ENCODE data around the gene CTPS2.

Gene CTPS2

DNA sequence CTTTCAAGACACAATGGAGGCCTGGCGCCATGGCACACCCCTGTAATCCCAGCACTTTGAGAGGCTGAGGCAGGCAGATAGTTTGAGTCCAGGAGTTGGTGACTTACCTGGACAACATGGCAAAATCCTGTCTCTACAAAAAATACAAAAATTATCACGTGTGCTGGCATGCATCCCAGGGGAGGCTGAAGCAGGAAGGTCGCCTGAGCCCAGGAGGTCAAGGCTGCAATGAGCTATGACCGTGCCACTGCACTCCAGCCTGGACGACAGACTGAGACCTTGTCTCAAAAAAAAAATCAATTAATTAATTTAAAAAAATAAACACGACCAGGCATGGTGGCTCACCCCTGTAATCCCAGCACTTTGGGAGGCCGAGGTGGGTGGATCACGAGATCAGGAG, 2.0 kb upstream of the CTPS2 start:
- DNase-seq (ENCODE audit: low read depth) = no peak

- DNase-seq (ENCODE audit: low read depth) = no peak
Measured at GRCh38 chrX:16711893-16712547, 449 bp downstream of the CTPS2 start.

GRCh38 chrX:16711219-16711811, 1.2 kb downstream of the CTPS2 start:
- no peak for DNase-seq (ENCODE audit: low read depth)

GRCh38 chrX:16708016-16708415, 4.5 kb downstream of the CTPS2 start:
- no peak for DNase-seq (ENCODE audit: low read depth)

DNA sequence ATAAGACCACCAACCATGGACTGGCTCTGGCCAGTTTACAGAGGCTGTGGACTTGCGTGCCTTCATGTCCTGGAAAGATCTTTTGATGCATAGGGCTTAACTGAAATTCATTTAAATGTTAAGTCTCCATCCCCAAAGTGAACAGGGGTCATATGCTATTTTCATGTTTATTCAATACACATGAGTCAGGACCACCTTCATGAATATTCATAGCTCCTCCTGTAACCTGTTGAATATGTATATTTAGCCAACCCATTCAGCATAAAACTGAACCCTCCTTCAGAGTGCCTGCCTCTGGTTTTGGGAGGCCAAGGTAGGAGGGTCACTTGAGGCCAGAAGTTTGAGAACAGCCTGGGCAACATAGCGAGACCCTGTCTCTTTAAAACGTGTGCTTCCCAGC, 7.1 kb downstream of the CTPS2 start:
- no peak for DNase-seq (ENCODE audit: low read depth)

- DNase-seq (ENCODE audit: low read depth) = no peak
Measured at GRCh38 chrX:16702700-16703599, 9.5 kb downstream of the CTPS2 start.

DNA sequence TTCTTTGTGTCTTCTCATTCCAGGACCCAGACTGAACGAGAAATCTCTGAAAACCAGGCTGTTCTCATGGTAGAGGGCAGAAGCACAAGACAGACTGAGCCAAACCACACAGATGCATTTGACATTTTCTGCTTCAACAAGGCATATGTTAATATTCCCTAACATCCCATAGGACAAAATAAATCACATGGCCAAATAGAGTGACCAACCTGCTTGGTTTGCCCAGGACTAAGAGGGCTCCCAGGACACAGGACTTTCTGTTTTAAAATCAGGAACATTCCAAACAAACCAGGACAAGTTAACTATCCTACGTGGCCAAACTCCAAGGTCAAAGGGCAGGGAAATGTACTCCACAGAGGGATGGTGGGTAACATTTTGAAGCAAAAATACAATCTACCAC, 11.7 kb downstream of the CTPS2 start:
- DNase-seq (ENCODE audit: low read depth) = no peak

DNA sequence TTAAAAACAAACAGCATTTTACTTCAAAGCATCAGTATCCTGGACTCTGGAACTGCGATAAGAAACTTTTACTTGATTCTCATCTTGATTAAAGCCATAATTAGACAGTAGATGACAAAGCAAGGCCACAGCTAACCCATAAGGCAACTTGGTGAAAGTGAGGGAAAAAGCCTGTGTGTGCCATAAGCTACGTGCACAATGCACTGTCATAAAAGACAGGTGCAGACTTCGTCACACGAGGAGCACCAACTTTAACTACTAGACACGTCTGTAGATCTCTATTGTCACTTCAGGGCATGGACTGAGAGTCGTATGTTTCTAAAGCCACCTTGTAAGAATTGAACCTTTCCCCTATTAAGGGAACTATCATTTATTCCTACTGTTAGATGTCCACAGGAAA, 13.1 kb downstream of the CTPS2 start:
- no peak for DNase-seq (ENCODE audit: low read depth)

GRCh38 chrX:16696956-16697355, 15.5 kb downstream of the CTPS2 start:
- DNase-seq (ENCODE audit: low read depth) = no peak

GRCh38 chrX:16695079-16695676, 17.3 kb downstream of the CTPS2 start:
- DNase-seq (ENCODE audit: low read depth) = peak; percentile 44

DNA sequence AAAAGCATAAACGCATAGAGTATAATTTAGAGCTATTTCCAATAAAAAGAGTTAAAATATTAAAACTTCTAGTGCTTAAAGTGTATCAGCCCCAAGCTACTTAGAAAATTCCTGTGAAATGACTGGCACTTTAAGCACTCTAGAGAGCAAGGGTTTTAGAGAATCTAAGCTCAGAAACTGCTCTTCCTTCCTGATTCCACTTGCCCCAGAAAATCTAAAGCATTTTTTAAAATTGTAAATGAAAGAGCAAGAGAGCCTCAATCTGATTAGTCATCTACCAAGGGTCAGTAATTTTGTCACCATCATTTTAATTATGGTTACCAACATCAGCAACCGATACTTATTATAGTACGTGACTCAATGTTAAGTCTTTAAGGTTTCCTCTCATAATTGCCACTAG, 25.0 kb downstream of the CTPS2 start:
- DNase-seq (ENCODE audit: low read depth) = no peak

- no peak for DNase-seq (ENCODE audit: low read depth)
Measured at GRCh38 chrX:16683007-16683664, 29.3 kb downstream of the CTPS2 start.

- DNase-seq (ENCODE audit: low read depth) = no peak
Measured at GRCh38 chrX:16678689-16679088, 33.8 kb downstream of the CTPS2 start.

DNA sequence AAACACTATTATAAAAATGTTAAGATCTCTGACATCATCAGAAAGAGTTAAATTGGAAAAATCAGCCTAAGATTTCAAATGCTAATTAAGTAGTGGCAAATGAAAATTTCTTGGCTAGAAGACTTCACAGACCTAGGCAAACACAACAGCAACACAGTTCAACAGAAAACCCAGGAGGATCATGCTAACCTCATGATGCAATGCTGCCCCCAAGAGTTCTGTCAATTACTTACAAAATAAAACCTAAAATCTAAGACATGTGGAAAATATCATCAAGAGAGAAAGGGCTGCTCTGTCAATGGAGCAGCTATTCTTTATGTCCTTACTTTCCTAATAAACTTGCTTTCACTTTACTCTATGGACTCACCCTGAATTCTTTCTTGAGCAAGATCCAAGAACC, 41.5 kb downstream of the CTPS2 start:
- DNase-seq (ENCODE audit: low read depth) = no peak

DNA sequence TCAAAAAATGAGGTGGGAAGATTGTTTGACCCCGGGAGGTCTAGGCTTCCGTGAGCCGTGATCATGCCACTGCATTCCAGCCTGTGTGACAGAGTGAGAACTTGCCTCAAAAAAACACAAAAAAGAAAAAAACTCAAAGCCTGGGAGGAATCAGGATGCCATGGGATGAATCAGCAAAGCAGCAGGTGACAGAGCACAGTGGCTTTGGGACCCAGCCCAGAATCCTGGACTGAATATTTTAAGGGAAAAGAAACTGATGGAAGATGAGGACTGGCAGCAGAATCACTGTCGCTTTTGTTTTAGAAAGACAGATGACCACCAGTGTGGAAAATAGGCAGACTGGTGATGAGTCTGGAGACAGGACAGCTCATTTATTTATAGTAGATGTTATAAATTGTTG, 45.9 kb downstream of the CTPS2 start:
- DNase-seq (ENCODE audit: low read depth) = no peak

GRCh38 chrX:16665089-16665488, 47.4 kb downstream of the CTPS2 start:
- no peak for DNase-seq (ENCODE audit: low read depth)

DNA sequence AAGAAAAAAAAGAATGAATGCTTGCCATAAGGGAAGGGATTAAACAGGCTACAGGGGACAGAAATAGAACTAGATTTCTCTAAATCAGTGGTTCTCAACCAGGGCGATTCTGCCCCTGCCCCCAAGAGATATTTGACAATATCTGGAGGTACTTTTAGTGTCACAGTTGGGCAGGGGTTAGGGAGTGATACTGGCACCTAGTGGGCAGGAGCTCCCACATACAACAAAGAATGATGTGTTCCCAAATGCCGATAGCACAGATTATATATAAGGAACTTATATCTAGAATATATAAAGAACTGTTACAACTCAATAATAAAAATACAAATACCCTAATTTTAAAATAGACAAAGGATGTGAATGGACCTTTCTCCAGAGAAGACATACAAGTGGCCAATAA, 47.8 kb downstream of the CTPS2 start:
- no peak for DNase-seq (ENCODE audit: low read depth)

GRCh38 chrX:16664074-16664473, 48.4 kb downstream of the CTPS2 start:
- DNase-seq (ENCODE audit: low read depth) = no peak

DNA sequence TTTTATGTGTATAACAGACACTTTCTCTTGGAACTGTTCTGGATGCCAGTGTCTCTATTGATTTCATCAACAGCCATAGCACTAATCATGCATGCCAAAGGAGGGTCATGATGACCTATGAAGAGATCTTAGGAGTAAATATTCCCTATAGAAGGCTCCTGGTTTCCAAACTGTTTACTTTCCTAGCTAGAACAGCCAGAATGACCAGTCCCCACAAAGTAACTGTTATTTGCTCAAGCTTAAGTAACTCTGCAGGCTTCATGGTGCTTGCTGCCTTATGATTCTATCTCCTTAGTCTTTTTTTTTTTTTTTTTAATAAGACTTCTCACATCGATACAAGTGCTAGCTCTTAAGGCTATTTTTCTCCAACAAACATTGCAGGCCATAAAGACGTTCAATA, 50.1 kb downstream of the CTPS2 start:
- DNase-seq (ENCODE audit: low read depth) = no peak

DNA sequence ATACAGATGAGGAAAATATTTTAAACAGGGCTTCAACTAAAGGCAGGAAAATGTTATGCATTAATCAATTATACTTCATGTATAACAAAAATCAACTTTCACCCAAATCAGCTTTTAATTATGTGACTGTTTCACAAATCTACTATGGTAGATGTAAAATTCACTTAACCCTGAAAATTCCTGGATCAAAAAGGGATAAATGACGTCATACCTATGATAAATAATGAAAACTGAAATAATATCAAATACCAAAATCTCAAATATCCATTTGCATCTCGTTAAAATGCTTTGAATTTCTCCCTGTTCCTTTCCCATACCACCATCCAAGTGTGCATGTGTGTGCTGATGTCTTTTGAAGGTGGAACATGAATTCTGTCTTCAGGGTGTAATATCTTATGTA, 51.0 kb downstream of the CTPS2 start:
- no peak for DNase-seq (ENCODE audit: low read depth)

DNA sequence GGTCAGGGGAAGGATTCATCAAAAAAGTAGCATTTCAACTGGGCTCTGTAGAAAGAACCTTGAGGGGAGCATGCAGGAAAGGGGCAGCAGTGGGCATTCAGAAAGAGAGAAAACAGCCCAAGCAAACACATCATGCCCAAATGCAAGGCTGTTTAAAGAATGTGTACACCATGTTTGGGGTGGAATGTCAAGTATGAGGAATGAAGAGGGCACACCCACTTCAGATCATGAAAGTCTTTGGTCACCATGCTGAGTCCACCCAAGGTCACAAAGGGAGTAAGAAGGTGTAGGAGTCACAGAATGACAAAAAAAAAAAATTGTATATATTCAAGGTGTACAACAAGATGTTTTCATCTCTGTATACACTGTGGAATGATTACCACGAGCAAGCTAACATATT, 53.1 kb downstream of the CTPS2 start:
- no peak for DNase-seq (ENCODE audit: low read depth)

DNA sequence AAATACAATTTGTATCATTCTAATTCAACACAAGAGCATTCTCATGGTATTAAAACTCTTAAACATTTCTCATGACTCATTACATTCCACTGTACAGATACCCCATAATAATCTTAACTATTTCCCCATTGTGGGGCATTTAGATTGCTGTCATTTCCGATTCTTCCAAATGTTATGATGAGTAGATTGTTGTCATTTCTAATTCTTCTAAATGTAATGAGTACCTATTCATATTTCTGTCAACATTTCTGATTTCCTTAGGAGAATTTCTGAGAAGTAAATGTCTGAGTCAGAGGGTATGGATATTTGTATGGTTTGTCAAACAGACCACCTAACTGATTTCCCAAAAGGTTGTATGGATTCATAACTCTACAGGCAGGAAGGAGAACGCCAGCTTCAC, 54.2 kb downstream of the CTPS2 start:
- DNase-seq (ENCODE audit: low read depth) = no peak

All from stimulated activated CD8-positive, alpha-beta memory T cell treated with anti-CD3 and anti-CD28 coated beads, Interleukin-7, amount 100 ng/mL, for 24 hours (primary cell).